ENCODE data around the gene NEO1. TPM values are rescaled to one million over a fixed set of nuclear protein-coding genes. Genes with fewer than 3 reads are reported as not detected.

Gene NEO1
- total RNA-seq, 1 donor from 2014 or later, result 26.6 TPM

GRCh38 chr15:73081321-73081958 is 29.2 kb downstream of the NEO1 start:
- Histone ChIP-seq H3K4me3 (ENCODE audit: low read depth, low read length) (no peak overlapping the region), H3K27me3 (ENCODE audit: control insufficient read depth, insufficient read depth, low read length) (no peaks in the 10 kb centered on the region), H3K36me3 (ENCODE audit: control insufficient read depth, insufficient read depth, low read length) (no peaks in the 10 kb centered on the region)
- DNase-seq (ENCODE audit: low read depth), result peak; percentile 14
- TF ChIP-seq CTCF (IDR thresholded peaks at IDR 0.05; ENCODE audit: insufficient read depth, low read length, poor library complexity, severe bottlenecking), result peak; percentile 44

- H3K4me3 ChIP-seq (ENCODE audit: low read depth, low read length), result no peak overlapping the region
- TF ChIP-seq CTCF (IDR thresholded peaks at IDR 0.05; ENCODE audit: insufficient read depth, low read length, poor library complexity, severe bottlenecking), result no peak
- DNase-seq (ENCODE audit: low read depth), result no peak
- no peaks in the 10 kb centered on the region for H3K36me3 ChIP-seq (ENCODE audit: control insufficient read depth, insufficient read depth, low read length)
- H3K27me3 ChIP-seq (ENCODE audit: control insufficient read depth, insufficient read depth, low read length), result no peaks in the 10 kb centered on the region
Observed at GRCh38 chr15:73082812-73083211, 30.5 kb downstream of the NEO1 start.

- no peaks in the 10 kb centered on the region for H3K27me3 ChIP-seq (ENCODE audit: control insufficient read depth, insufficient read depth, low read length)
- H3K36me3 ChIP-seq (ENCODE audit: control insufficient read depth, insufficient read depth, low read length), result no peaks in the 10 kb centered on the region
- no peak overlapping the region for H3K4me3 ChIP-seq (ENCODE audit: low read depth, low read length)
- no peak for TF ChIP-seq CTCF (IDR thresholded peaks at IDR 0.05; ENCODE audit: insufficient read depth, low read length, poor library complexity, severe bottlenecking)
- no peak for DNase-seq (ENCODE audit: low read depth)
Observed at GRCh38 chr15:73087098-73087497, 34.8 kb downstream of the NEO1 start.

- DNase-seq (ENCODE audit: low read depth), result no peak
- H3K27me3 ChIP-seq (ENCODE audit: control insufficient read depth, insufficient read depth, low read length), result no peaks in the 10 kb centered on the region
- no peaks in the 10 kb centered on the region for H3K36me3 ChIP-seq (ENCODE audit: control insufficient read depth, insufficient read depth, low read length)
- H3K4me3 ChIP-seq (ENCODE audit: low read depth, low read length), result no peak overlapping the region
- TF ChIP-seq CTCF (IDR thresholded peaks at IDR 0.05; ENCODE audit: insufficient read depth, low read length, poor library complexity, severe bottlenecking), result no peak
Observed at GRCh38 chr15:73105064-73105463, 52.8 kb downstream of the NEO1 start.

- Histone ChIP-seq H3K27me3 (ENCODE audit: control insufficient read depth, insufficient read depth, low read length) (no peaks in the 10 kb centered on the region), H3K4me3 (ENCODE audit: low read depth, low read length) (no peak overlapping the region), H3K36me3 (ENCODE audit: control insufficient read depth, insufficient read depth, low read length) (no peaks in the 10 kb centered on the region)
- DNase-seq (ENCODE audit: low read depth), result no peak
- no peak for TF ChIP-seq CTCF (IDR thresholded peaks at IDR 0.05; ENCODE audit: insufficient read depth, low read length, poor library complexity, severe bottlenecking)
Observed at GRCh38 chr15:73108676-73109075, 56.4 kb downstream of the NEO1 start.

GRCh38 chr15:73109765-73110164 is 57.5 kb downstream of the NEO1 start:
- TF ChIP-seq CTCF (IDR thresholded peaks at IDR 0.05; ENCODE audit: insufficient read depth, low read length, poor library complexity, severe bottlenecking), result no peak
- no peaks in the 10 kb centered on the region for H3K36me3 ChIP-seq (ENCODE audit: control insufficient read depth, insufficient read depth, low read length)
- H3K4me3 ChIP-seq (ENCODE audit: low read depth, low read length), result no peak overlapping the region
- no peak for DNase-seq (ENCODE audit: low read depth)
- no peaks in the 10 kb centered on the region for H3K27me3 ChIP-seq (ENCODE audit: control insufficient read depth, insufficient read depth, low read length)
